ENCODE measurements around the gene PPP1R12B.
"Not testable (repeated sequence)": the region's sequence is repeated elsewhere in the genome, so short reads cannot be mapped to it uniquely, and the experiment has no call there.

The PPP1R12B gene

DNA sequence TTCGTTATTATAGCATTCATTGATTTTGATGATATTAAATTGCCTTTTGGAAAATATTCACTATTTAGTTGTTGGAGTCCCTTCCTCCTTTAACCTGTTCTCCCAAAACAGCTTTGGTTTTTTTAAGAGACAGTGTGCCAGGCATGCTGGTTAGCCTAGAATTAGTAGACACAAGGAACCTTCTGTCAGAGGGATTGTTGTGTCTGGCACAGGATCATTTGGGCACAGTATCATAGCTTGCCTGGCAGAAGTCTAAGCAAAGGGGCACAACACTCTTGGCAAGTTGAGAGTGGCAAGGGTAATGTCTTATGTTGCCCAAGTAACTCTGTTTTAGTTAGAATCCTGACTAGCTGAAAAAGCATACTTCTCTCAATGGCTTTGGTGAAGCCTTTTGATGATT lies 49.9 kb downstream of the PPP1R12B start:
- DNase-seq (ENCODE audit: low spot score) = not testable (repeated sequence)

DNA sequence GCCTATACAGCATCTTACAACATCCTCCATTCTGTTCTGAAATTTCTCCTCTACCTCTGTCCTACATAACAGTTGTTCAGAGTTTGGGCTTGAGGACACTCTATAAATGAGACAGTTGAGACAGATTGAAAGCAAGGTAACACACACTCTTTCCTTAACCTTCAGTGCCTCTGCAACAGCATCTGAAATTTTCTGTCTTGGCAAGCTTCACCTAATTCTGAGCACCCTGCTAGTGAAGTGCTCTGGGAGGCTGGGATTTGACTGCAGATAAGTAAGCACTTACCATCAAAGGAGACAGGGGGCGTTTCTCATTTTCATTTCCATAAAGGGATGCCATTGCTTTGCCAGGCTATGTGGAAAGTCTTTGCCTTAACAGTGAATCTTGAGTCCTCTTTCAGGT lies 53.3 kb downstream of the PPP1R12B start:
- DNase-seq (ENCODE audit: low spot score) = not testable (repeated sequence)

DNA sequence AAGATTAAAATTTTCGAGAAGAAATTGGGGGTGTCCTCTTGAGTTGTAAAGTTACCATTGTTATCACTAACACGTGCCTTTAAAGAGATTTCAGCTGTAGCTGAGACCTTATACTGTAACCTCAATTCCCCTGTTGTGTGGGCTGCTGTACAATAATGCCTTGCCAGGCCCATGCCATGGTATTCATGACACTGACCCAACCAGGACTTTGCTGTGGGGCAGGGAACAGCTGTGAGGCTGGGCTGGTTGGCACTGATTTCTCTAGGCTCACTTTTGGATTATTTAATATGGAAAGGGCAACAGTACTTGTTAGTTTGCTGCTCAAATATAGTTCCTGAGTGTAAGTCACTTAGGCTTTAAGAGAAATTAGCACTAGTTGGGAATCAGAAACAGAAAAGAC lies 54.9 kb downstream of the PPP1R12B start:
- not testable (repeated sequence) for DNase-seq (ENCODE audit: low spot score)

DNA sequence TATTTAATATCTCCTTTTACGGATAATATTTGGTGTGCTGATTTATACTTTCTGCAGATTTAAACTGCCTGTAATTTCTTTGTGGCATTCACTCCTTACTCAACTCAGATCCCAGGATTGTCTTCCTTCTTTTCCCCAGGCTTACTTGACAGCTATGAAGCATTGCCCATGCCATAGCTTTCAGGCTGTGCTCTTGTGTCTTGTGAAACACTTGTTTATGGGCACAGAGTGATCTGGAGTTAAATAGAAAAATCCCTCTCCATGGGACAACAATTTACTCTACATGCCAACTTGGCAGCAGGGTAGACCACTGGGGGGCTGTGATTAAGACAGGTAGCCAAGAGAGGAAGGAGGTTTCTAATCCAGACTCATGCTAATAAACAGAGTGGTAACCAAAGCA lies 57.4 kb downstream of the PPP1R12B start:
- no peak for DNase-seq (ENCODE audit: low spot score)

DNA sequence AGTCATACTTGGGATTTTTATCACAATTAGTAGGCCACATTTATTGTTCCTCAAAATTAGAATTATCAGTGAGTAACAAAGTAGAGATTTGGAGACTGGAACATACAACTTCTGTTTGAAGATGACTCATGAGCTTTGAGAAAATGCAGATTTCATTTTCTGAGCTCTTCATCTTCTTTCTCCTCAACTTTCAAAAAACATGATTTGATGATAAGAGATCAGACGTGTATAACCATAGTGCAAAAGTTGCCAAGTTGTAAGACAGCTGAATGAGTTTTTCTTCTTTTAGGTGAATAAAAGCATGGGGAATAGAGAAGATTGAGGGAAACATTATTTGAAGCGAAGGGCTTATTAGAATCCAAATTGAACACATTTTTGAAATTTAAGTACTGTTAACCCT lies 58.4 kb downstream of the PPP1R12B start:
- DNase-seq (ENCODE audit: low spot score) = not testable (repeated sequence)

DNA sequence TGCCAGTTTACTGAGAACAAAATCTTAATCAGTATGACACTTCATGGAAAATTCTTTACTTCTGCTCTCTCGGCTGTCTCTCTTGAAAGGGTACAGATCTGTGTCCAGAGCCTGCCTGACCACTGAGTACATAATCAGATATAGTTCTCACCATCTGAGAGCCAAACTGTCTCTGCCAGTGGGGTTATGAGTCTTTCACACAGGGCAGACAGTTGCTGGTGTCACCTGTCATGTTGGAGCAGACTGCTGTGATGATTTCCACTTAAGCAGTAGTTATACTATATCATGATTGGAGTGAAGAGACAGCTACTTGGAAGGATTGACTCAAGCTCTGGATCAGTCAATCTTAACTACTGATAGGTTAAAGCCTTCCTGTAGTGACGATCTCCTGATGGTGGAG lies 58.9 kb downstream of the PPP1R12B start:
- not testable (repeated sequence) for DNase-seq (ENCODE audit: low spot score)

DNA sequence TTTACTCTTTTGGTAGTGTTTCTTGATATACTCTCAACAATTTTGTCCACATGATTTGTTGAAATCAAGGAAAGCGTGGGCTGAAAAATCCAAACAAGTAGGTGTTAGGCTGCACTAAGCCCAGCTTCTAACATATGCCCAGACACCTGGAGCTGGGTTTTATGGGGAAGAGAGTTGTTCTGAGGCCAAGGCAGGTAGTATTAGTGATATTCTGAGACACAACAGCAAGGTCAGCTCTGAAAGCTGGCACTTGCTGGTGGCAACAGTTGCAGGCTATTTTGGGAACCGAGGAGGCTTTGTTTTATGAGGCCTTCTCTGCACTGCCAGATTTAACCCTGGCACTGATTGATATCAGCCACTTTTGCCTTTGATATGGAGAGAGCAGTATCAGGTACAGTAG lies 61.8 kb downstream of the PPP1R12B start:
- DNase-seq (ENCODE audit: low spot score) = not testable (repeated sequence)

DNA sequence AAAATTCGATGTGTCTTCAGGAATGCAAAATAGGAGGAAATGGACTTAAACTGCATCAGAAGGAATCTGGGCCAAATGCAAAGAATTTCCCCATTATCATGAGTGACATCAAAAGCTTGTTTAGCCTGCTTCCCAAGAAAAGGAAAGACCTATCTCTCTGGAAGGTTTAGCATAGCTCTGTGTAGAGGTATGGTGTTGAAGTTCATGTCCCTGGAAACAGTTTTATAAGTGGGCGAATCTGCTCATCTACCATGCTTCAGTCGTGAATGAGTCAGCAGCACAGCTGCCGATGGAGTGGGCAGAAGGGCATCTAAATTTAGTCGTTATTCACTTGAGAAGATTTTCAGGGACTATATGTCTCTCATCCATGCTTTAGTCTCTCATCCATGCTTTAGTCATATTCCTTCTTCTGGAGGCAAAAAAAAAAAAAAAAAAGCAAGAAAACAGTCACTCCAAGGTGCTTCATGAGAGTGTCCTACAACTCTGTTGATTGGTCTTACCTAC lies 62.4 kb downstream of the PPP1R12B start:
- DNase-seq (ENCODE audit: low spot score) = not testable (repeated sequence)

DNA sequence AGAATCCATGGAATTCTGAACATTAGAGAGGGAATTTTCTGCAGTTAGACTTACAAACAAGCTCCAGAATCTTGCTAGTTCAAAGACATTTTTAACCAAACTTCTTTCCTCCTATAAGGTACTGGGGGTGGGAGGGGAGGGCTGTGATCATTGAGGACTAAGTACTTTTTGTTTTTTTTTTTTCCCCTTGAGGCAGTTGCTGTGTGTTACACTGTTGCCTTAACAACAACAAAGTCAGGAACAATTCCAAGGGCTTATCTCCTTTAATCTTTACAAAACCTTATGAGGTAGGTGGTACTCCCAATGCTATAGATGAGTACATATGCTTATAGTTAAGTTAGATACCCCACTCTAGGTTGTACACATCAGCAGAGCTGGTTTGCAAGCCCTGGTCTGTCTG lies 62.9 kb downstream of the PPP1R12B start:
- no peak for DNase-seq (ENCODE audit: low spot score)

DNA sequence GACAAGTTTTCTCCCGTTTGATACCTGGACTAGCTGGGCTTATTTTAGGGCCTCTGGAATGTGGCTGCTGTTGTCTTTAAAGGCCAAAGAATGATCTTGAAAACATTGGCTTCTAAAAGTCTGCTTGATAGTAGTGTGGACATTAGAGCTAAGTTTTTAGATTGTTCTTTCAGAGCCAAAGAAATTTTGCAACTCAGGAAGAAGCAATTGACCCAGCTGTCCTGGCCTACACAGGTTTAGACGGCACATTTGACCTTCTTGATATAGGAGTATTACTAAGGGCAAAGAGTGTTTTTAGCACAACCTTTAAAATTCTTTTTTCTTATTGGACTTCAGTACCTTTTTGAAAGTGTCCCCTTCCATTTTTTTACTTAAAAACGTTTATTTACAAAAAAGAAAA lies 63.9 kb downstream of the PPP1R12B start:
- DNase-seq (ENCODE audit: low spot score) = not testable (repeated sequence)

DNA sequence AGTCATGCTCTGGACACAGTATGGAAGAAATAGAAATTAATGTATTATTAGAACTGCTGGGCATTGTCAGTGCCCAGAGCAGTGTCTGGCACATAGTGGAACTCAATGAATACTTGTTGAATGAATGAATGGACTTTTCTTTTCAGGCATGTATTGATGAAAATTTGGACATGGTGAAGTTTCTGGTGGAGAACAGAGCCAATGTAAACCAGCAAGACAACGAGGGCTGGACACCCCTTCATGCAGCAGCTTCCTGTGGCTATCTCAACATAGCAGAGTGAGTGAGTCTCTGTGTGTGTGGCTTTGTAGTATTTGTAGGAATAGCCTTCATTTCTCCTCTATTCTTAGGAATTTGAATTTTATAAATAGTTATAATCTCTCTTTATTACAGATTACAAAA lies 68.1 kb downstream of the PPP1R12B start:
- no peak for DNase-seq (ENCODE audit: low spot score)

DNA sequence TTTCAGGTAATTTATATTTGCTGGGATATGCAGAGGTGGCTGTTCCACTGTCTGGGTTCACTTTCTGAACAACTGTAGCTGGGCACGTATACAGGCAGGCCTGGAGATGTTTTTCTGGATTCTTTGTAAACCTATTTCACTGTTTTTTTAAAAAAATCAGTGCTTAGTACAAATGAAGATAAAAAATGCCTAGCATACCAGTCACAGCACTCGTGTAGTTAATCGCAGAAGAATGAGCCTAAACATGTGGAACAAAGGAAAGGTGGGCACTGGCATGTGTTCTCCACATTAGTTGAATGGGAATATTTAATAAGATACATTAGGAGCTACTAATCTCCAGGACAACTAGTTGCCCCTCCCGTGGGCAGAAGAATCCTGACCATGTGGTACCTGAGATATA lies 68.6 kb downstream of the PPP1R12B start:
- not testable (repeated sequence) for DNase-seq (ENCODE audit: low spot score)

DNA sequence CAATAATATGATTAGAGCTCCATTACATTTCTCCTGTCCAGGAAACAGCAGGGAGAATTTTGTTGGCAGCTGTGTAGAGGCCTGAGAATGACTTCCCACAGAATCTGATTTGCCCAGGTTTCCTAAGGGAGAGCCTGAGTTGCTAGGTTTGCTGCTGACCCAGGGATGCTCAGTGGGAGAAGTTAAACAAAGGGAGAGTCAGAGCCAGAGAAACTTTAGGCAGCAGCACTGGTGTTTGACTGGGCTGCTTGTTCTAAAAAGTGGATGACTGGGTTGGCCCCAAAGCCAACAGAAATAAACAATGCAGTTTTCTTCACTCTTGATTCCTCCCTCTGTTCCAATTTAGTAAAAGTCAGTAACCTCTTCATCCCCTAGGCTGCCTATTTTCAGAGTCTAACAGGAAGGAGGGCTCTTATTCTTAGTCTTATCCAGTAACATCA lies 69.3 kb downstream of the PPP1R12B start:
- DNase-seq (ENCODE audit: low spot score) = not testable (repeated sequence)

DNA sequence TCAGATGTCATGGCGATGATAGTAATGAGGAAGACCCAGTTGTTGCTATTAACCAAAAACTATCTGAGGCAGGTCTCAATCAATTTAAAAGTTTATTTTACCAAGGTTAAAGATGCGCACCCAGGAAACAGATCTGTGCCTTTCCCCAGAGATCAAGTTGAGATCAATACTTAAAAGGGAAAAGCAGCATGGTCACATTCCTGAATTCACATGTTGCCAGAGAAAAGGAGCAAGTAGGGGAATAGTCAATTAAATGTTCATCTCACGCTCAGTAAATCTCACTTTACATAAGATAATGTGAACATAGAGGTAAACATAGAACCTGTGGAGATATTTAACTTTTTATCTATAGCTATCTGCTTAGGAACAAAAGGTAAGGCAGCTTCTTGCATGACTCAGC lies 71.2 kb downstream of the PPP1R12B start:
- not testable (repeated sequence) for DNase-seq (ENCODE audit: low spot score)

DNA sequence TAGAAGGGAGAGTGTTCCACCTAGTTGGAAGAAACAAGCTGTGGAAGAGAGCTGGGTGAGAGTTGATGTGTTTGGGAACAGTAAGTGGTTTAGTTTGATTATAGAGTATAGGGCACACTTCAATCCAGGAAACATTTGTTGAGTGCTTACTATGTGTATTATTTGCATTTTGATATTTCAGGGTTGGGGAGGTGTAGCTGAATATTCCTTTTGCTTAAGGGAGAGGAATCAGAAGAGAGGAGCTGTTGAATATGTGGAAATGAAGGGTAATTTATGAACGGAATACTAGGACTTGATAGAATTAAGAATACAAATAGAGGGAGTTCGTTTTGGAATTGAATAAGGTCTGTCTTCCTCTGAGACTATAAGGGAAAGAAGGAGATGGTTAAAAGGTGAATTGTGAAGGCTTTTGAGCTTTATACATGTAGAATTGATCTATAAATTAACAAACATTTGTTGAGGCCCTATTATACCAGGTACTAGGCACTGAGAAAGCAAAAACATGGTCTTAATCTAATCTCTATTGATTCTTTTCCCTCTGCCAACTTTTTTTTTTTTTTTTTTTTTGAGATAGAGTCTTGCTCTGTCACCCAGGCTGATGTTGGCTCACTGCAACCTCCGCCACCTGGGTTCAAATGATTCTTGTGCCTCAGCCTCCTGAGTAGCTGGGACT lies 72.1 kb downstream of the PPP1R12B start:
- not testable (repeated sequence) for DNase-seq (ENCODE audit: low spot score)

DNA sequence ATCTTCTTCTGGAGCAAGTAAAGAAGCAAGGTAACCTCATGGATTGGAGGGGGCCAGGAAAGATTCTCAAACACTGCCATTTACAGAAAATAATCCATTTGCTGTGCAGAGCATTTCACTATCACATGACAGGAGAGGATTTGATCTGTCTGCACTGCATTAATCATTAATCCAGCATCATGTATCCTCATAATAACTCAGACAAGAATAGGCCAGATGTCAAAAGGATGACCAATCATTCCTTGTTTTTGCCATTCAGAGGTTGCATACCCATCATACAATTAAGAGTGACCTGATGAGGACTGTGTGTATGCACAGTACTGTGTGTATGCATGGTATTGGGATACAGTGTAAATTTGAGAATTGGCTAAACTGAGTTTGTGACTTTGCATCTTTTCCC lies 74.2 kb downstream of the PPP1R12B start:
- DNase-seq (ENCODE audit: low spot score) = not testable (repeated sequence)

DNA sequence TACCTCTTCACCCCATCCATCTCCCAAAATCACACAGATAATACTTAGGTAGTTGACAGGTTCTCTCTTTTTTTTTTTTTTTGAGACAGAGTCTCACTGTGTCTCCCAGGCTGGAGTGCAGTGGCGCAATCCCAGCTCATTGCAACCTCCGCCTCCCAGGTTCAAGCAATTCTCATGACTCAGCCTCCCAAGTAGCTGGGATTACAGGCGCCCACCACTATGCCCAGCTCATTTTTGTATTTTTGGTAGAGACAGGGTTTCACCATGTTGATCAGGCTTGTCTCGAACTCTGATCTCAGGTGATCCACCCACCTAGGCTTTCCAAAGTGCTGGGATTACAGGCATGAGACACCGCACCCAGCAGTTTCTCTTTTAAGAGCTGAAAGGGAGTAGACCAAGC lies 75.8 kb downstream of the PPP1R12B start:
- not testable (repeated sequence) for DNase-seq (ENCODE audit: low spot score)

DNA sequence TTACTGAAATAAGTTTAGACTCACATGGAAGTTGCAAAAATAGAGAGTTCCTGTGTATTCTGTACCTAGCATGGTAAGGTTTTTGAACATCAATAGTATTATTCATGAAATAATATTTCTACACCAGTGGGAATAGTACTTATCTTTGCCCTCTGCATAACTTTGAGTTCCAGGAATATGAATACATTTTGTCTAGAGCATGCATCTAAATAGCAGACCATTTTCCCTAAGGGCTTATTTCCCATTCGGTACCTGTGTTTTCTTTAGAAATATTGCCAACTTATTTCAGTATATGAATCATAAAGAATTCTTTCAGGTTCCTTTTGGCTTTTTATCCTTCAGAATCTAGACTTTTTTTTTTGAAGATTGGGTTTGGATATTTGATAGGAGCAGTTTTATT lies 81.6 kb downstream of the PPP1R12B start:
- not testable (repeated sequence) for DNase-seq (ENCODE audit: low spot score)

DNA sequence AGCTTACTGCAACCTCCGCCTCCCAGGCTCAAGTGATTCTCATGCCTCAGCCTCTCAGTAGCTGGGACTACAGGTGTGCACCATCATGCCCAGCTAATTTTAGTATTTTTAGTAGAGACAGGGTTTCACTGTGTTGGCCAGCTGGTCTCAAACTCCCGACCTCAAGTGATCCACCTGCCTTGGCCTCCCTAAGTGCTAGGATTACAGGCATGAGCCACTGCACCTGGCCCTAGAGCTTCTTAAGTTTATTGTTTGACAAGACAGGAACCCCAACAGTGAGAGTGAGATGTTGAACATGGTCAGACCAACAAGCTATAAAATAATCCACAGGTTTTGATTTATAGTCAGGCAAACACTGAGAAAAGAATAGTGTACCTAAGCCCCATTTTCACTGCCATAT lies 83.8 kb downstream of the PPP1R12B start:
- DNase-seq (ENCODE audit: low spot score) = not testable (repeated sequence)

DNA sequence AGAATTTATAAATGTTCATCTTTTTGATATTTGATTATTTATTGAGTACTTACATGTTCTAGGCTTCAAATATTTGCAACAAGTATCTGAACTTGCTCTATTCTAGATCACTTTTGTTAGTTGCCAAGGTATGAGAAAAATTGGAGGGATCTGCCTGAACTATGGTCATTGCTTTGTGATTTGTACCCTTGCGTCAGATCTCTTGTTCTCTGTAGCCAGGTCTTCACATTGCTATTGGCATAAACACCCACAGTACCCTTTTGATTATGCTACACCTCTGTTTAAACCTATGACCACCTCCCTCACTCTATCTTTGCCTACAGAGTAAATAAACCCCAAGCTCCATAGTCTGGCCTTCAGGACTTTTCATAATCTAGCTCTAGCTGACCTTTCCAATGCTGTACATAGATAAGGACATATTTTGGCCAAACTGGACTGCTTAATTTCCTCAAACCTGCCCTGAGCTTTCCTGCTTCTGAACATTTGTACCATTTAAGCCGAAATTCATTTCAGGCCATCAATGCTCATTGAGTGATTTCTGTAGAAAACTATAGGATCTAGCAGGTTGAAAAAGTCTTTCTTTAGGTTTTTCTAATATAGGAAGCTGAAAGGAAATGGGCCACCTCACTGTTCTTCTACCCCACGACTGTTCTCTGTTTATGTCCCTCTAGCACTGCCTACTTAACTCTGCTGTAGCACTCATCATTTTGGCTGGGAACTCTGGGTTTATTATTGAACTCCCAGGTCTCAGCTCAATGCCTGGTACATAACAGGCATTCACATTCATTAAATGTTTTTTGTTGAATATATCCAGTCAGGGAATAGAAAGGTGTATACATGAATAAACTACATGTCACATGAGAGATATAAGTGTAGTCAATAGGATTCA lies 84.9 kb downstream of the PPP1R12B start:
- DNase-seq (ENCODE audit: low spot score) = no peak

DNA sequence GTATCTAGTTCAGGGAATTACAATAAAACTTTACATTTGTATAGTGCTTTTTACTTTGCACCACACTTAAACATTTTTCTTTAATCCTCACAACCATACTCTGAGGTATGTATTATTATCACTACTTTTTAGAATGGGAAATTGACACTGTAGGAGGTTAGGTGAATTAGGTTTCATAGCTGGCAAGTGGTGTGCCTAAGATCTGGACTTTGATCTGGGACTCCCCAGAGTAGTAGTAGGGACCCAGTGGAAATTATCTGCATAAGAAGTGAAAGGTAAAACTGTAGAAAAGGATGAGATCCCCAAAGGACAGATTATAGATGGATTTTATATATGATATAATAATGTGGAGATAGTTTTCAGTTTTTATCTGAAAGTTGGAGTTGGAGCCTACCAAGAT lies 85.6 kb downstream of the PPP1R12B start:
- no peak for DNase-seq (ENCODE audit: low spot score)

DNA sequence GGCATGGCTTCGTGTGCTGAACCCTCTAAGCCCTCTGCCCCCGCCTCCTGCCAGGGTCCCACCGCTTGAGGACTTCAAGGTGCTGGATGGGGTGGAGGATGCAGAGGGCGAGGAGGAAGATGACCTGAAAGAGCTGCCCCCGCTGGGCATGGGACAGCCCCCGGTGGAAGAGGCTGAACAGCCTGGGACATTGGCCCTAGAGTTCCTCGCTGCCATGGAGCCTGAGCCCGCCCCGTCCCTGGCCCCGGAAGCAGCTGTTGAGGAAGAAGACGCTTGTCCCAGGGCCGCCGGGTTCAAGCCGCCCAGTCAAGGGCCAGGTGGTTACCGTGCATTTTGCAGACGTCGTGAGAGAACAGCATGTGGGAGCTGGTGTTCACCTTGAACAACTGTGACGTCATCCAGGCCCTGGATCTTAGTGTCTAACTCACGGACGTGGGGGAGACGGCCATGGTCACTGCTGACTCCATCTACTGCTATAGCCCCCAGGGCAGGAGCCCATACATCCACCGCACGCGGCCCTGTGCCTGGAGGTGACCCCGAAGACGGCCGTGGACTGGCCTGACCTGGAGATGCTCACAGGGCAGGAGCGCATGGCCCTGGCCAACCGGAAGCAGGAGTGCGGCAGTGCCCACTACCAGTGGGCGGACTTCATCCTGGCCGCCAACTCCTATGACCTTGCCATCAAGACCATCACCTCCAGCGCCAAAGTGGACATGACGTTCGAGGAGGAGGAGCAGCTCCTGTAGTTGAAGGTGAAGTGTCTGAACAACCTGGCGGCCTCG lies 90.1 kb downstream of the PPP1R12B start:
- no peak for DNase-seq (ENCODE audit: low spot score)

Data from SW480 (cell line).